SK-N-MC (cell line): ENCODE data around the gene SLAIN2.

Experiments
- DNase-seq: peaks from one replicate; pipeline ENCODE4 v3.0.0-alpha.2; 2011; ENCODE audit warnings: low read depth, low spot score
- H3K27ac ChIP-seq: fragments of 200-600 bp; sonication (generic); 2 replicates; pipeline ENCODE4 v1.5.1; 2016; ENCODE audit warnings: mixed run types
- H3K36me3 ChIP-seq: fragments of 200-600 bp; sonication (generic); 2 replicates; pipeline ENCODE4 v1.6.1; 2017; ENCODE audit warnings: antibody characterized with exemption, low read length, mixed read lengths; ENCODE audit not compliant: insufficient read depth
- H3K4me3 ChIP-seq: fragments of 200-600 bp; sonication (generic); 2 replicates; pipeline ENCODE4 v1.5.1; 2016
- H3K9ac ChIP-seq: fragments of 200-600 bp; sonication (generic); 2 replicates; pipeline ENCODE4 v1.8.0; 2017; ENCODE audit warnings: mixed run types, mixed read lengths; ENCODE audit not compliant: insufficient read length
- H3K9me3 ChIP-seq: fragments of 200-600 bp; sonication (generic); 2 replicates; pipeline ENCODE4 v1.6.1; 2017; ENCODE audit warnings: low read depth, mild to moderate bottlenecking, antibody characterized with exemption, low read length, moderate library complexity, mixed read lengths
- EZH2 ChIP-seq: fragments of 200-600 bp; sonication (generic); IDR thresholded peaks from one replicate; pipeline ENCODE4 v1.6.1; 2017; ENCODE audit warnings: antibody characterized with exemption
- FOXP2 ChIP-seq: optimal IDR thresholded peaks from 2 replicates; pipeline ENCODE3; 2011; ENCODE audit warnings: mild to moderate bottlenecking, moderate library complexity; ENCODE audit not compliant: insufficient read depth; ENCODE audit errors: extremely low read length, control extremely low read depth
- POLR2AphosphoS5 ChIP-seq: IDR thresholded peaks from 2 replicates; pipeline ENCODE4 v1.6.1; 2012; ENCODE audit warnings: mild to moderate bottlenecking, low read depth, low read length, borderline replicate concordance

SLAIN2 gene

DNA sequence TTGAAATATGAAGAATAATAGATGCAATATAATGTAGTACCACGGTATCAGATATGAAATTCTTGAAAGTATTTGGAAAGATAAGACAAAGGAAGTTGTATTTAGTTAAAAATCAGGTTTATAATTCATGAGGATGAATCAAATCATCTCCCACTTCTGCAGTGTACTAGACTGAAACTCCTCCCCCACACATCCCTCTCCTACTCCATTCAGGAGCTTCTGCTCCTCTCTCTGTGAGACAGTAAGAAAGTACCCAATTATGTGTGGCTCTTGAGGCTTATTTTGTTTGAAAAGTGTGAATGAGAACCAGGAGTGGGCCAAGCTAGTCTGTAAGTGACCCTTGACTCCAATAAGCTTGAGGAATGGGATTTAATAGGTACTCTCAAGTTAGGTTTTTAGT, 9.5 kb downstream of the SLAIN2 start:
- Histone ChIP-seq H3K36me3 (peaks cover 12% of the 10 kb centered on the region), H3K4me3 (no peak overlapping the region), H3K9me3 (no peaks in the 10 kb centered on the region; the same call in 1 of the 2 replicates), H3K9ac (no peak overlapping the region), H3K27ac (no peak overlapping the region)
- TF ChIP-seq EZH2 (no peak), FOXP2 (no peak), POLR2AphosphoS5 (no peak)
- no peak for DNase-seq

DNA sequence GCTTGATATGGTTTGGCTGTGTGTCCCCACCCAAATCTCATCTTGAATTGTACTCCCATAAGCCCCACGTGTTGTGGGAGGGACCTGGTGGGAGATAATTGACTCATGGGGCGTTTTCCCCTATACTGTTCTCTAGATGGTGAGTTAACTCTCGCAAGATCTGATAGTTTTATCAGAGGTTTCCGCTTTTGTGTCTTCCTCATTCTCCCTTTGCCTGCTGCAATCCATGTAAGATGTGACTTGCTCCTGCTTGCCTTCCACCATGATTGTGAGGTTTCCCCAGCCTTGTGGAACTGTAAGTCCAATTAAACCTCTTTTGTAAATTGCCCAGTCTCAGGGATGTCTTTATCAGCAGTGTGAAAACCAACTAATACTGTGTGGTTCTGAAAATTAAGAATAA, 11.5 kb downstream of the SLAIN2 start:
- Histone ChIP-seq H3K4me3 (no peak overlapping the region), H3K36me3 (peaks cover 12% of the 10 kb centered on the region), H3K27ac (no peak overlapping the region), H3K9me3 (no peaks in the 10 kb centered on the region; the same call in 1 of the 2 replicates), H3K9ac (no peak overlapping the region)
- TF ChIP-seq POLR2AphosphoS5 (no peak), EZH2 (no peak), FOXP2 (no peak)
- DNase-seq = no peak

DNA sequence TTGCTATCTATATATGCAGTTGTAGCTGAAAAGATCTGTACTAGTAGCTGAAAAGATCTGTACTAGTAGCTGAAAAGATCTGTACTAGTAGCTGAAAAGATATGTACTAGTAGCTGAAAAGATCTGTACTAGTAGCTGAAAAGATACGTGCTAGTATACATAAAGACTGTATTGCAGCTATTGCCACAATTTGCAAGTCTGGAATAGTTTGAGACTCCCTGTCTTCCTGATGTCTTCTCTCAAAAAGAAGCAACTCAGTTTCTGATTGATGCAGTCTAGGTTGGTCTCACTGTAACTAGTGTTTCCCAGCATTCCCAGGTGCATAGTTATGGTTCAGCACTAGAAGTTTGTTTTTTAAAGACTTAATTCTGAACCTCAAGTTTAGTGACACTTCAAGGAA, 15.0 kb downstream of the SLAIN2 start:
- peaks cover 8% of the 10 kb centered on the region for H3K36me3 ChIP-seq
- H3K9me3 ChIP-seq = no peaks in the 10 kb centered on the region; the same call in 1 of the 2 replicates
- H3K27ac ChIP-seq = no peak overlapping the region
- no peak overlapping the region for H3K4me3 ChIP-seq
- TF ChIP-seq EZH2 (no peak), FOXP2 (no peak), POLR2AphosphoS5 (no peak)
- no peak for DNase-seq
- H3K9ac ChIP-seq = no peak overlapping the region

DNA sequence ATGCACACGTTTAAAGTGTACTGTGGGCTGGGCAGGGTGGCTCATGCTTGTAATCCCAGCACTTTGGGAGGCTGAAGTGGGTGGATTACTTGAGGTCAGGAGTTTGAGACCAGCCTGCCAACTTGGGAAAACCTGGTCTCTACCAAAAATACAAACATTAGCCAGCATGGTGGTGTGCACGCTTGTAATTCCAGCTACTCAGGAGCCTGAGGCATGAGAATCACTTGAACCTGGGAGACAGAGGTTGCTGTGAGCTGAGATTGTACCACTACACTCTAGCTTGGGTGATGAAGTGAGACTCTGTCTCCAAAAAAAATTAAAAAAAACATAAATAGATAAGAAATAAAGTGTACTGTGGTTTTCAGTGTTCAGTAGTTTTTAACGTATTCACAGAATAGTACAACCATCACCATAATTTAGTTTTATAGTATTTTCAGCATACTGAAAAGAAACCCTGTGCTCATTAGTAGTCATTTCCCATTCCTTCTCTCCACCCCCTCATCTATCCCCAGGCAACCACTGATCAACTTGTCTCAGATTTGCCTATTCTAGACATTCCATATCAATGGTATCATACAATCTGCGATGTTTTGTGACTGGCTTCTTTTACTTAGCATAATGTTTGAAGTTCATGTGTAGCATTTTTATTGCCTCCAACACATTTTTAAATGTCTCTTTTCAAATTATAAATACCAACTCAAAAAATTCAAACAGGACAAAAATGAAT, 19.1 kb downstream of the SLAIN2 start:
- TF ChIP-seq EZH2 = no peak
- peak; percentile 38; the same call in 1 of the 2 replicates for TF ChIP-seq POLR2AphosphoS5
- Histone ChIP-seq H3K27ac (peak overlapping the region; percentile 94), H3K36me3 (no peaks in the 10 kb centered on the region), H3K9me3 (no peaks in the 10 kb centered on the region), H3K4me3 (peak overlapping the region; percentile 56), H3K9ac (no peak overlapping the region)
- peak; percentile 90 for DNase-seq

- Histone ChIP-seq H3K9ac (no peak overlapping the region), H3K27ac (peak overlapping the region; percentile 94), H3K9me3 (no peaks in the 10 kb centered on the region), H3K4me3 (peak overlapping the region; percentile 56), H3K36me3 (no peaks in the 10 kb centered on the region)
- DNase-seq = no peak
- no peak for TF ChIP-seq FOXP2
- TF ChIP-seq EZH2 = no peak
- no peak for TF ChIP-seq POLR2AphosphoS5
Measured at GRCh38 chr4:48361012-48361400, 19.7 kb downstream of the SLAIN2 start.

DNA sequence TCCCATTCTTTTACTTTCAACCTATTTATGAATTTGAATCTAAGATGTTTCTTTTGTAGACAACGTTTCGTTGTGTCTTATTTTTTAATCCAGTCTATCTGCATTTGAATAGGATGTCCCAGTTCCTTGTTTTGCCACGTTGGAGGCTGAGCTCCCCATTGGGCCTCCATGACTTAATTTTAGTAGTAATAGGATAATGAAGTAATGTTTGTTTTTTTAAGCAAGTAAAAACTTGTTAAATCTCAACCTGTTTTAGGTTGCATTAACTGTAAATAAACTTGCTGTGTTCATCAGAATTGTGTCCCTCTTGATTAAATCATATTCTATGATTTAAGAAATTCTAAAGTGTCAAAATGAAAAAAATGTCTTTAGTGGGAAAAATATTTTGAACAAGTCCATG, 25.3 kb downstream of the SLAIN2 start:
- Histone ChIP-seq H3K36me3 (no peaks in the 10 kb centered on the region), H3K9ac (no peak overlapping the region), H3K27ac (no peak overlapping the region), H3K4me3 (no peak overlapping the region), H3K9me3 (no peaks in the 10 kb centered on the region)
- DNase-seq = no peak
- TF ChIP-seq POLR2AphosphoS5 = no peak

- Histone ChIP-seq H3K36me3 (no peaks in the 10 kb centered on the region), H3K27ac (no peak overlapping the region), H3K9ac (no peak overlapping the region), H3K4me3 (no peak overlapping the region), H3K9me3 (no peaks in the 10 kb centered on the region)
- DNase-seq = no peak
- TF ChIP-seq FOXP2 = no peak
- TF ChIP-seq POLR2AphosphoS5 = no peak
- no peak for TF ChIP-seq EZH2
Measured at GRCh38 chr4:48367016-48367415, 25.7 kb downstream of the SLAIN2 start.

DNA sequence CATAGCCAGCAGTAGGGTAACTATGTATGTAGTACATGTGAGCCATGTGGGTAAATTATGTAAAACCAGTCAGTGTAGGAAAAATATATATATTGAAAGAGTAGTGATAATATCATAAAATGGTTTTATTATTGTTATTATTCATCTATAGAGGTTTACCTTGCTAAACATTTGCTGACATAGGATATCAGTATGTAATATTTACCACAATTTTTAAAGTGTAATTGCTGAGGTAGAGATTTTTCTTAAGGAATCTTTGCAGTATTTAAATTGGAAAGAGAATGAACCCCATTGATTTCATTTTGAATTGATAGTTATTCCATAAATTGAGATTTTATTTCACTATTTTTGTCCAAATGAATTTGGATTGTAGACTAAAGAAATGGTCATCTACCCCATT, 27.1 kb downstream of the SLAIN2 start:
- no peak for DNase-seq
- Histone ChIP-seq H3K9ac (no peak overlapping the region), H3K4me3 (no peak overlapping the region), H3K36me3 (no peaks in the 10 kb centered on the region), H3K9me3 (no peaks in the 10 kb centered on the region), H3K27ac (no peak overlapping the region)
- TF ChIP-seq FOXP2 (no peak), EZH2 (no peak), POLR2AphosphoS5 (no peak)

GRCh38 chr4:48369248-48369647, 27.9 kb downstream of the SLAIN2 start:
- Histone ChIP-seq H3K9me3 (no peaks in the 10 kb centered on the region), H3K27ac (no peak overlapping the region), H3K36me3 (no peaks in the 10 kb centered on the region), H3K4me3 (no peak overlapping the region), H3K9ac (no peak overlapping the region)
- DNase-seq = no peak
- no peak for TF ChIP-seq FOXP2
- no peak for TF ChIP-seq POLR2AphosphoS5
- TF ChIP-seq EZH2 = no peak
